Activated gamma-delta T cell treated with Interleukin-2 at 50 U/mL for 16 hours (primary cell): ENCODE results near the gene PIPOX.

Experiments
- DNase-seq: peaks from one replicate; pipeline ENCODE4 v3.0.0-alpha.2; 2020

PIPOX gene

DNA sequence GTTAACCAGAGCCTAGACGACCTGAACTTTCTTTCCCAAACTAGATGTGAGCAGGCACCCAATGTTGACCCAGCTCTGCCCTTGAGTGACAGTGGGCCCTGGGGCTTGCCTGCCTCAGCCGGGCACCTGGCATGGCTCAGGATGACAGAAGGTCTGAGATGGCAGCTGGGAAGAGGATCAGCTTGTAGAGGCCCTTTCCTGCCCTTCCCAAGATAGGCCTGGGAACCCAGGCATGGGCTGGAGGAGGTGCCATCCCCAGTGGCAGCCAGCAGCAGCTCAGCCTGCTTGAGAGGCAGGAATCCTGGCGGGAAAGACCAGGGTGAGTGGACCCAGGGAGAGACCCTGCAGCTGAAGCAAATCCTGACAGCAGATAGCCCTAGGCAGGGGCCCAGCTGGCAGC, 59.1 kb downstream of the PIPOX start:
- DNase-seq: no peak

DNA sequence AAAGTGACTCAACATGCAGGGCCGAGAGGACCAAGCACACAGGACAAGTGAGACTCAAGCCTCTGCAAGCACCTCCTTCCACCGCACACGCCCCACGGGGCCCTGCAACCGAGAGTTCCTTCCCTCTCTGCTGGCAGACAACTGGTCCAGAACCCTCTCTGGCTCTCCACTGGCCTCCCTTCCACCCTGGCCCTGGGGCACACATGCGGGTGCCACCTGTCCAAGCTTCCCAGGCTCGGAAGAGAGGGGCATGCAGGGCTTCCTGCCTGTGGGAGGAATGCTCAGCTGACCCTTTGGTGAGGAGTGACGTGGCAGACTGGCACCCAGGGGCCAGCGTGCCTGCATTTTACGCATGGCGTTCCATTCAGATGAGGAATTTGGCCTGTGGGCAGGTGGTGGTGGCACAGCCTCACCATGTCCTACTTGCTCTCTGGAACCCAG, 59.8 kb downstream of the PIPOX start:
- DNase-seq: no peak

DNA sequence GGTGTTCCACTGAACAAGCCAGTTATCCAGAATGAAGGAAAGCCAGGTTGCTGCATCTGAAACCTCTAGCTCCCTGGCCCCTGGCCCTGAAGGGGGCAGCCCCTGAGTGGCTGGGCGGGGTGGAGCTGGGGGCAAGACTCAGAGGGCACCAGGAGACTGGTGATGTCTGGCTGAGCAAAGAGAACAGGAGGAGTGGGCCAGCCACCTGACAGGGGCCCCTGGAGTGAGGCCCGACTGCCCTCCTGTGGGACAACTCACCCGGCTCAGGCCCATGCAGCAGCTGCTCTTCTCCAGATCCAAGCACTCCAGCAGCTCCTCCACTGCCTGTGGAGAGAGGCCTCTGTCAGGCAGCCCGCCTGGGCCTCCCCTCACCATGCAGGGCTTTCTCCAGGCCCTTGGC, 60.4 kb downstream of the PIPOX start:
- DNase-seq: no peak
